OCI-M1 (cell line): ENCODE results near the gene NKAIN2.
"Not testable (repeated sequence)": the region's sequence is repeated elsewhere in the genome, so short reads cannot be mapped to it uniquely, and the experiment has no call there.

ENCODE experiments used
- DNase-seq: peaks from one replicate; lab custom pipeline; 2025; lab: John Stamatoyannopoulos, UW

The NKAIN2 gene

GRCh38 chr6:124203812-124204167, 400.1 kb downstream of the NKAIN2 start:
- DNase-seq, result no peak

DNA sequence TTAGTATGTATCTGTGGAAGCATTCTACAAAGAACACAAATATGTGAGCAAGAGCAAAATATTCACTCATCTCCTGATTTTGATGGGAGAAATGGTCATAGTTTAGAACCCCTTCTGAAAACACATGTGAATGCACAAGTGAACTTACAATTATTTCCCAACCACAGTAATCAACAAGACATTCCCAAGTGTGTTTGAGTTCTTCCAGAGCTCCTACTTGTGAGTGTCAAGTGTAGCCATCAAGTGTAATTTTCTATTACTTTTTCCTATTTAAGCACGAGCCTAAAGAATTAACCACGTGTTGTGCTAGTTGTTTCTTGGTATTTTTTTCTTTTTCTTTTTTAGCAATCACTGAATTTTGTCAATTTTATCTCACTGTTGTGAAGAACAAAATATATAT, 402.3 kb downstream of the NKAIN2 start:
- no peak for DNase-seq

DNA sequence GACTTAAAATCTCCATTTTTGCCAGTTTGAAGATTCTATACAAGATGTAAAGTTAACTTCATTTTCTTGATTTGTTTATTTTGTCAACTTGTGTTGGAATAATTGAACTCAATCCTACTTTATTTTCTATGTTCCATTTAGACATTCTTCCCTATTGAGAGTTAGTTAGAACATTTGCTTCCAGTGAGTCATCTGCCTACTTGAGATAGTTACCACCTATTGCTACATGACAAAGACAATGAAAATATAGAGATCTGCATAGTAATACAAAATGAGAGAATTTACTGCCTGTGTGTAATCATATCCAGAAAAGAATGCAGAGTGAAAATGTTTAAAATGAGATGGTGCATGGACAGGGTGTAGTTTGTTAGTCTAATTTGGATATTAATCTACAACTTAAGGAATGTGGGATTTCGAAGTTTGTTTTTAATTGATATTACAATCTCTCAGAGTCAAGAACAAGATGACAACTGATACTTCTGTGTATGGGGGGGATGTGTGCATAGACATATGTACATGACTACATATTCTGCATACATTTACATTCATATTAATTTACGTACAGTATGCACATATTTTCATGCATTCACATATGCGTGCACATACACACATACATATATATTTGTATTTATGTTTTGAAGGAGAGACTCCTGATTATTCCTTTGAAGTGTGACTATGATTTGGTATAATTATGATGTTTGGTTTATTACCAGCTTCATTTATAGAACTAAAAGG, 420.1 kb downstream of the NKAIN2 start:
- no peak for DNase-seq

DNA sequence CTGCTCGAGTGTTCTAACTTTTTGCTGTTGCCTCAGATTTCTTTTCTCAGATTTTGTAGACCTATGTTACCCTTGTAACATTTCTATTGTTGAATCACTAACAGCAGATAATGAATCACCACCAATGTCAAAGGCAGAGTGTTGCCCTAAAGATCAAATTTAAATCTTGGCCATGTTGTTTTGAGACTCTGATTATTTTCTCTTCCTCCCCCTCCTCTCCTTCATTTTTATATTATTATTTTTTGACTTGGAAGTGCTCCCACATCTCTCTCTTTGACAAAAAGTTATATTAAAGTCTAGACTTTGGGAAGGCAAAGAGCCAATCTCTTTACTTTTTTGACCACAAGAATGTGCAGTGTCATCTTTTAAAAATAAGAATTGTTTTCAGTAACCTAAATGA, 422.7 kb downstream of the NKAIN2 start:
- no peak for DNase-seq

DNA sequence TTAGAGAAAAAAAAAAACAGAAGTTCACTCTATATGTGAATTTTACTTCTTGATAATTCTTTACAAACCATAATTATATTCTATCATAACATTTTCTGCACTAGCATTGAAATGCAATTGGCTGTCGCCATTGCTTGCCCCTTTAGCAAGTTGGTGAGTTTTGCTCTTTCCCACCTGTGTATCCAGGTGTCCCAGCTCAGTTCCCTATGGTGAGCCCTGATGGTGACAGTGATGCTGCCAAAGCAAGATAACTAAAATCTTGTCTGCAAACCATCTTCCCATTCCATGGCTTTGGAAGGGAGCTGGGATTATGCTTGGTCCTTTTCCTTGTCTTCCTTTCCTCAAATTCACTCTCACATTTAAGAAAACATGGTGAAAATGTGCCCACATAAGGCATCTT, 429.6 kb downstream of the NKAIN2 start:
- no peak for DNase-seq

- DNase-seq, result no peak
Observed at GRCh38 chr6:124234801-124235200, 431.1 kb downstream of the NKAIN2 start.

- DNase-seq, result no peak
Observed at GRCh38 chr6:124237911-124238310, 434.2 kb downstream of the NKAIN2 start.

GRCh38 chr6:124238408-124238807, 434.7 kb downstream of the NKAIN2 start:
- not testable (repeated sequence) for DNase-seq

DNA sequence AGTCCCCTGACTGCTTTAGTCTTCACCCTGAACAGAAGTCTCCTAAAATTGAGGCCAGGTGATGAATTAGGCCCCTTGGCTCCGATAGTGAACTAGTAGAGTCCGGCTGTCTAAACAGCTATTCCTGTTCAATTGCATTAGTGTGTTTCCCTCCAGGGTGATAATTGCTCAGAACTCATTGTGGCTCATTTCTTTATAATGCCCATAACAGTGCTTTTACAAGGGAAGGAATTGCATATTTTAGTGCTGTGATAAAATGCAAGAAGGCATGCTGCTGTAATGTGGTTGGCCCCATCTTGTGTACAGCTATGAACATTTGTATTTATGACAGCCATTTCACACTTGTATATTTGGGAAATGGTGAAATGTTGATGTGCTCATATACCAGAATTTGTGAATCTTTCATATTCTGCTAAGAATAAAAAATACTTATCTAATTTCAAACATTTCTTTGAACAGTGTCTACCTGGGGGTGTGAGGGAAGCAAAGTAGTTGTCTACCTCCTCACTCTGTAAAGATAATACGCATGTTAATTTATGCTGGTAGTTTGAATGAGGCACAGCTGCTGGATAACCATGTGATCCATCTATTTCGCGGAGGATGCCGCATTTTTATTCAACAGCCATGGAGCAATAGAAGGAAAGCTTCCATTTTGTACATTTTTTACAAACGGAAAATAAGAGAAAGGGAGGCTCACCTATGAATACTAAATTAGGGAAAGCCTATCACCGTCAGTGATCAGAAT, 451.4 kb downstream of the NKAIN2 start:
- no peak for DNase-seq

- DNase-seq, result no peak
Observed at GRCh38 chr6:124260337-124260736, 456.7 kb downstream of the NKAIN2 start.

DNA sequence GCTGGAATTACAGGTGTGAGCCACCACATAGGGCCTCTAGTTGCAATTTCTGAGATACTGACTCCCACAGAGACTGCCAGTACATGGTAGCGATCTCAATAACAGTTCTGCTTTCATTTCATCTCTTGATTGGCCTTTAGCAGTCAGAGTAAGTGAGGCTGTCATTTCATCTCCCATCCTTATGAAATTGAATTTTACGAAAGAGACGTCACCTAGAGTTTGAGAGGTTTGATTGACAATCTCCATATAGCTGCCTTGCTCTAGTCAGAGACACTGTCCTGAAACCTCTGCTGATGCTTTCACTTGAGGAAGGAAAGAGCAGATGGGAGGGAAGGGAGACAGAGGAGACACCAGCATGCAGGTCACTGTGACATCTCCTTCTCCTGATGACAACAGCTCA, 466.1 kb downstream of the NKAIN2 start:
- no peak for DNase-seq

DNA sequence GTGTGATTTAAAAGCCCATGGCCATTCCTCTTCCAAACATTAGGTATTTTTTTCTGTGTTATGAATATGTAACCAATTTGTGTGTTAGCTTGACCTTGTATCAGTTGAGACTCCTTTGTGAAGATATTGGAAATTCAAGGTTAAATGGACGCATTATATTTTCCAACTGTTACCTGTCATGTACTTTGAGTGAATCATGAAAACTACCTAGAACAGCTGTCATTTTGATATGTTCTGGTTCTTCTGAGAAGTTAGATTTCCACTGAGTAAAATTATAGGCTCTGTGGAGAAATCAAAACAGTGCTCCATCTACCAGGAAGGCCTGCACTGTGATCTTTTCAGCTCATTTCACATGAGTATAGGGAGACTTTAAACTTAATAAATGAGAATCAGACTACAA, 470.0 kb downstream of the NKAIN2 start:
- DNase-seq, result no peak

DNA sequence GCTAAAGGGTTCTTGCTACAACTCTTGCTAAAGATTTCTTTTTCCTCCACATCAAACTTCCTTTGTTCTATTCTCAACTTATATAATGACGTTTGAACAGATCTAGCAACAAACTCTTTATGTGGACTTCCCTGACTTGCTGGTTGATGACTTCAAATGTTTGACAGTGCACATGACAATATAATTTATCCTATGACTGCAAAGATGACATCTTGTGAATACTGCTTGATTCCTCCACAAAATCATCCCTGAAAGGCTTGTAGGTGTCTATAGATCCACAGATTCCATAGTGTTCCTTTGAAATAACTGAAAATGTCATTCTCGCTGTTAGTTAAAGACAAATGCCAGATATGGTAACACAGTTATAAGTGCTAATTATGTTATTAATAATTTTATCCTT, 478.9 kb downstream of the NKAIN2 start:
- DNase-seq, result no peak

DNA sequence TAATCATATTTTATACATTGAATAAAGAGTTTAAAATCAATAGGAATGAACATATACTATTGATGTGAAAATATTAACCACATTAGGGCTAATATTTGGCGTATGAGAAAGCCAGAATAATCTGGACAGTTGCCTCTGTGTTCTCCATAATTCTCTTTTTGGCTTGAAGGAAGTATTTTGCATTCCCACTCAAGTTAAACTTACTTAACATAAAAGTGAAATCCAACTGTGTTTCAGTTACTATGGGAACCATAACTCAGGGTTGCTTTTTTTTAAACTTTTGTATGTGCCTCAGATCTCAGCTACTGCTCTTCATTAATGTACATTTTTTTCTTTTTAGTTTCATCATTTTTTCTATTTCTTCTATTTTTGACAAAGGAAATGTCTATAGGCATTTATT, 479.8 kb downstream of the NKAIN2 start:
- no peak for DNase-seq

GRCh38 chr6:124285146-124285545, 481.5 kb downstream of the NKAIN2 start:
- peak; percentile 83 for DNase-seq

GRCh38 chr6:124294574-124295200, 491.0 kb downstream of the NKAIN2 start:
- peak; percentile 73 for DNase-seq

DNA sequence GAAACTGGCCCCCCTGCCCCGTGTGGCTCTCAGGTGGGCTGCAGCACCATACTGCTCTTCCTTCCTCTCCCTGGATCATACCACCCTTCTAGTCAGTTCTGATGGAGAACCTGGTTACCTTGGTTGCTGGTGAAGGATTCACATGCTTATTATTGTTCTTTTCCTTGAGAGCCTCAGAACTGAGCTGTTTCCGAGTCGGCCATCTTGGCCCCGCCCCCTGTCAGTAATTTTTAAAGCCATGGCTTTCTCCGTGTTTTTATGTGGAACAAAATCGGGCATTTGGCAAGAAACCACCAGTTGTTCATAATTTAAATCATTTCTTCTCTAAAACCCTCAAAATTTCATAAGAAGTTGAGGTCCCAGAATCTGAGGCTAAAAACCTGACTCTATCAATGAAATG, 493.8 kb downstream of the NKAIN2 start:
- peak; percentile 31 for DNase-seq

- DNase-seq, result no peak
Observed at GRCh38 chr6:124298730-124299129, 495.1 kb downstream of the NKAIN2 start.

DNA sequence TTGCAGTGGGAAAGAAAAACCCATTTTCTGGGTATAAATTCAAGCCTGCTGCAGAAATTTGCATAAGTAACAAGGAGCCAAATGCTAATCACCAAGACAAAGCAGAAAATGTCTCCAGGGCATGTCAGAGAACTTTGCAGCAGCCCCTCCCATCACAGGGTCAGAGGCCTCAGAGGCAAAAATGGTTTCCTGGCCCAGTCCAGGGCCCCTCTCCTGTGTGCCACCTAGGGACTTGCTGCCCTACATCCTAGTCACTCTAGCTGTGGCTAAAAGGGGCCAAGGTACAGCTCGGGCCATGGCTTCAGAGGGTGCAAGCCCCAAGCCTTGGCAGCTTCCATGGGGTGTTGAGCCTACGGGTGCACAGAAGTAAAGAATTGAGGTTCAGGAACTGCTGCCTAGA, 497.2 kb downstream of the NKAIN2 start:
- not testable (repeated sequence) for DNase-seq

DNA sequence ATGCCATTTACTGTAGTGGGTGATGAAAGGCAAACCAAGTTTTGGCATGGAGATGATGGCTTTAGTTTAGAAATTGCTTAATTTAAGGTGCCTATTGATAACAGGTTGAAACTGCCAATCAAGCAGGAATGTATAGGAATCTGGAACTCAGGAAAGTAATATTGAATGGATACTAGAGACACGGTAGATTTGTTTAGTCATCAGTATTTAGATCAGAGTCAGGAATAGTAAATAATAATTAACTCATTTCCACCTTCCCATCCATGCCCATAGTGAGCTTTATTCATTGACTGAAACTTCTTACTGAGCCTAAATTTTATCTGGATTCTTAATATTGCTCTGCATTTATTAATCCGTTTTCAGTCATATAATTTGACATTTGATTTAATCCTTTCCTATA, 500.3 kb downstream of the NKAIN2 start:
- DNase-seq, result no peak

DNA sequence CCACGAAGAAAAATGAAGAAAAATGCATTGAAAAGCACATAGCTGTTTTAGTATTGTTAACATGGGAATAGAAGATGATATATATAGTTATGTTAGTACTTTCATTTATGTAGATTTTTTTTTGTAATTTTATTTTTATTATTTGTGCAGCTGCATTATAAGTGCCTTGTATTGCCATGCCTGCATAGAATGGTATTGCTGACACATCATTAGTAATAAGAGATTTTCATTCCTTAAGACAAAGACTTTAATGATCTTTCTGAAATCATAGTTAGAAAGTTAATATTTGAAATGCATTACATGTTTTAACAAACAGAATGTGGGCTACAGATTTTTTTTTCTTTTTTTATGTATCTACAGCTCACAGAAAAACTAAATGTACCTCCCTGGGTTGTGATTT, 506.5 kb downstream of the NKAIN2 start:
- DNase-seq, result no peak

- DNase-seq, result no peak
Observed at GRCh38 chr6:124319410-124319809, 515.7 kb downstream of the NKAIN2 start.

DNA sequence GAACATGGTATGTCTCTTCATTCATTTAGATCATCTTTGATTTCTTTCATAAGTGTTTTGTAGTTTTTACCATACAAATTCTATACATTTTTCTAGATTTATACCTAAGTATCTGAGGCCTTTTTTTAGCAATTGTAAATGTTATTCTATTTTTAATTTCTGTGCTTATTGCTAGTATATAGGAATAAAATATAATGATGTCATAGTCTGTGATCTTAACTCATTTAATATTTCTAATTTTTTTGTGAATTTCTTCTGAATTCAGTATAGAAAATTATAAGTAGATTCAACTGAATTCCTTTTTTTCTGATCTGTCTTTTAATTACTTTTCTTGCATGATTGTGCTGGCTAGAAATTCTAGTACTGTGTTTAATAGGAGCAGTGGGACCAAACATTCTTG, 520.6 kb downstream of the NKAIN2 start:
- DNase-seq, result no peak
